Neural cell (in vitro differentiated cells): ENCODE results near the gene RSU1. TPM values are rescaled to one million over a fixed set of nuclear protein-coding genes. Genes with fewer than 3 reads are reported as not detected.

Experiments
- H2AFZ ChIP-seq: fragments of 200-600, 300-800 bp; sonication (generic), shearing (Covaris generic); 2 replicates; pipeline ENCODE4 v1.6.0; 2014; ENCODE audit warnings: low read depth, mild to moderate bottlenecking, antibody characterized with exemption, low read length, moderate library complexity
- H3F3A ChIP-seq: fragments of 200-600 bp; shearing (Covaris generic); 2 replicates; pipeline ENCODE4 v1.6.1; 2016; ENCODE audit warnings: mild to moderate bottlenecking, moderate library complexity, mixed read lengths, antibody characterized with exemption, low read length; ENCODE audit not compliant: insufficient read depth, poor library complexity, severe bottlenecking
- H3K27ac ChIP-seq: fragments of 200-600, 300-800 bp; sonication (generic), shearing (Covaris generic); 2 replicates; pipeline ENCODE4 v1.5.1; 2014; ENCODE audit warnings: mild to moderate bottlenecking, low read length, moderate library complexity
- H3K27me3 ChIP-seq: fragments of 300-800, 200-600 bp; sonication (generic), shearing (Covaris generic); 2 replicates; pipeline ENCODE4 v1.6.0; 2014; ENCODE audit warnings: mild to moderate bottlenecking, low read depth, low read length, moderate library complexity; ENCODE audit not compliant: insufficient read depth
- H3K36me3 ChIP-seq: fragments of 300-800, 200-600 bp; sonication (generic), shearing (Covaris generic); 2 replicates; pipeline ENCODE4 v1.5.1; 2014; ENCODE audit warnings: mild to moderate bottlenecking, antibody characterized with exemption, low read length, moderate library complexity; ENCODE audit not compliant: insufficient read depth
- H3K4me2 ChIP-seq: fragments of 300-800, 200-600 bp; sonication (generic), shearing (Covaris generic); 2 replicates; pipeline ENCODE4 v1.6.0; 2014; ENCODE audit warnings: mild to moderate bottlenecking, low read length
- H3K4me3 ChIP-seq: fragments of 300-800, 200-600 bp; sonication (generic), shearing (Covaris generic); 2 replicates; pipeline ENCODE4 v1.5.1; 2014; ENCODE audit warnings: mild to moderate bottlenecking, low read length, moderate library complexity
- H3K79me2 ChIP-seq: fragments of 200-600 bp; shearing (Covaris generic); replicated peaks from 2 replicates; pipeline ENCODE4 v1.6.0; 2014; ENCODE audit warnings: mild to moderate bottlenecking, low read length, moderate library complexity; ENCODE audit not compliant: insufficient read depth
- H3K9ac ChIP-seq: fragments of 300-800, 200-600 bp; sonication (generic), shearing (Covaris generic); 2 replicates; pipeline ENCODE4 v1.6.1; 2016; ENCODE audit warnings: mild to moderate bottlenecking, low read length, mixed read lengths
- H3K9me2 ChIP-seq: fragments of 200-600 bp; shearing (Covaris generic); 2 replicates; pipeline ENCODE4 v1.6.1; 2016; ENCODE audit warnings: mild to moderate bottlenecking, low read length, mixed read lengths; ENCODE audit not compliant: insufficient read depth
- H3K9me3 ChIP-seq: fragments of 200-600, 300-800 bp; sonication (generic), shearing (Covaris generic); 2 replicates; pipeline ENCODE4 v1.6.1; 2016; ENCODE audit warnings: mild to moderate bottlenecking, mixed run types, low read length, moderate library complexity, mixed read lengths
- H4K20me1 ChIP-seq: fragments of 200-600 bp; shearing (Covaris generic); 2 replicates; pipeline ENCODE4 v1.6.1; 2016; ENCODE audit warnings: mild to moderate bottlenecking, mixed run types; ENCODE audit not compliant: insufficient read depth
- CTCF ChIP-seq: fragments of 450-650 bp; IDR thresholded peaks from 2 replicates; pipeline ENCODE4 v1.5.1; 2014; ENCODE audit warnings: antibody characterized with exemption, mild to moderate bottlenecking, moderate library complexity; ENCODE audit not compliant: poor library complexity, severe bottlenecking
- EP300 ChIP-seq: fragments of 450-650 bp; conservative IDR thresholded peaks from 2 replicates; pipeline ENCODE4 v1.6.1; 2014; ENCODE audit warnings: antibody characterized with exemption, mild to moderate bottlenecking, moderate library complexity; ENCODE audit not compliant: poor library complexity, severe bottlenecking
- EZH2 ChIP-seq: fragments of 200-600, 300-800 bp; shearing (Covaris generic), sonication (generic); IDR thresholded peaks from 2 replicates; pipeline ENCODE4 v1.6.1; 2014; ENCODE audit warnings: antibody characterized with exemption, low read length, borderline replicate concordance, mild to moderate bottlenecking; ENCODE audit not compliant: insufficient read depth, poor library complexity, severe bottlenecking
- MXI1 ChIP-seq: fragments of 450-650 bp; conservative IDR thresholded peaks from 2 replicates; pipeline ENCODE4 v1.6.1; 2014; ENCODE audit warnings: antibody characterized with exemption, mild to moderate bottlenecking; ENCODE audit not compliant: poor library complexity, severe bottlenecking
- POLR2AphosphoS5 ChIP-seq: IDR thresholded peaks from 2 replicates; pipeline ENCODE4 v1.6.1; 2012
- RAD21 ChIP-seq: fragments of 450-650 bp; conservative IDR thresholded peaks from 2 replicates; pipeline ENCODE4 v1.6.1; 2014; ENCODE audit warnings: antibody characterized with exemption, mild to moderate bottlenecking, moderate library complexity
- REST ChIP-seq: IDR thresholded peaks from 2 replicates; pipeline ENCODE4 v1.6.1; 2012; ENCODE audit warnings: borderline replicate concordance
- SMC3 ChIP-seq: fragments of 450-650 bp; conservative IDR thresholded peaks from 2 replicates; pipeline ENCODE4 v1.6.1; 2014; ENCODE audit warnings: antibody characterized with exemption, mild to moderate bottlenecking, moderate library complexity; ENCODE audit not compliant: poor library complexity
- TAF1 ChIP-seq: IDR thresholded peaks from 2 replicates; pipeline ENCODE4 v1.6.1; 2012; ENCODE audit warnings: low read depth
- polyA plus RNA-seq: library from polyadenylated mRNA; depleted of rRNA; stranded (reverse); fragments of >200 nt; gene quantifications from 2 replicates; pipeline ENCODE4 v1.2.3, GENCODE V29; 2014

RSU1 gene
- polyA plus RNA-seq, 1 donor from 2014 or later, result 18.7 TPM

- no peaks in the 10 kb centered on the region for H4K20me1 ChIP-seq
- H3K9me2 ChIP-seq, result no peaks in the 10 kb centered on the region
- no peaks in the 10 kb centered on the region for H3K79me2 ChIP-seq
These were observed 17.6 kb downstream of the RSU1 start for GRCh38 chr10:16799621-16800020.

DNA sequence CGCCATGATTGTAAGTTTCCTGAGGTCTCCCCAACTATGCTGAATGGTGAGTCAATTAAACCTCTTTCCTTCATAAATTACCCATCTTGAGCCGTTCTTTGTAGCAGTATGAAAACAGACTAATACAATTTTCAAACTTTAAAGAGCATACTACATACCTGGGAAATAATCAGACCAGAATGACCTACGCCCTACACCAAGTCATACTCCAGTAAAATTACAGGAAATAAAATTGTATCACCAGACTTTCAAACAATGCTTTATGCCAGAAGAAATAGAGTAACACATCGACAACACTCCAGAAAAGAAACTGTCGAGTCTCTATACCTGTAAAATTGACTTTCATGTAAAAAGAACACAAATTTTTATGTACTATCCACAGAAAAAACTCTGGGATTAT lies 18.7 kb downstream of the RSU1 start:
- no peaks in the 10 kb centered on the region for H3K36me3 ChIP-seq
- H3K4me2 ChIP-seq, result no peak overlapping the region
- no peak overlapping the region for H3K4me3 ChIP-seq
- no peaks in the 10 kb centered on the region for H3K9me2 ChIP-seq
- no peak overlapping the region for H2AFZ ChIP-seq
- no peaks in the 10 kb centered on the region for H4K20me1 ChIP-seq
- H3K27me3 ChIP-seq, result no peaks in the 10 kb centered on the region
- no peak overlapping the region for H3K9ac ChIP-seq
- no peaks in the 10 kb centered on the region for H3F3A ChIP-seq
- TF ChIP-seq CTCF (no peak), RAD21 (no peak), REST (no peak), EP300 (no peak), SMC3 (no peak), MXI1 (no peak)
- H3K27ac ChIP-seq, result no peak overlapping the region
- no peaks in the 10 kb centered on the region for H3K79me2 ChIP-seq
- H3K9me3 ChIP-seq, result no peaks in the 10 kb centered on the region

More at GRCh38 chr10:16799621-16800020, 17.6 kb downstream of the RSU1 start:
- no peaks in the 10 kb centered on the region for H3K27me3 ChIP-seq
- H3K9ac ChIP-seq, result no peak overlapping the region
- no peaks in the 10 kb centered on the region for H3K9me3 ChIP-seq
- no peak overlapping the region for H3K4me3 ChIP-seq
- H3K36me3 ChIP-seq, result no peaks in the 10 kb centered on the region
- no peak overlapping the region for H2AFZ ChIP-seq
- no peaks in the 10 kb centered on the region for H3F3A ChIP-seq
- no peak overlapping the region for H3K27ac ChIP-seq
- H3K4me2 ChIP-seq, result no peak overlapping the region
- TF ChIP-seq POLR2AphosphoS5, result no peak
- TF ChIP-seq SMC3, result no peak
- no peak for TF ChIP-seq MXI1

GRCh38 chr10:16795410-16796073 lies 21.7 kb downstream of the RSU1 start:
- H3K27me3 ChIP-seq, result no peaks in the 10 kb centered on the region
- no peaks in the 10 kb centered on the region for H4K20me1 ChIP-seq
- no peak overlapping the region for H2AFZ ChIP-seq
- H3F3A ChIP-seq, result no peaks in the 10 kb centered on the region
- no peaks in the 10 kb centered on the region for H3K9me2 ChIP-seq
- no peak overlapping the region for H3K9ac ChIP-seq
- no peak overlapping the region for H3K4me2 ChIP-seq
- H3K4me3 ChIP-seq, result no peak overlapping the region
- H3K27ac ChIP-seq, result no peak overlapping the region
- no peaks in the 10 kb centered on the region for H3K36me3 ChIP-seq
- no peaks in the 10 kb centered on the region for H3K79me2 ChIP-seq
- TF ChIP-seq TAF1 (no peak), CTCF (no peak), POLR2AphosphoS5 (no peak), SMC3 (no peak), RAD21 (no peak), EP300 (no peak), REST (no peak), MXI1 (no peak), EZH2 (no peak)
- H3K9me3 ChIP-seq, result no peaks in the 10 kb centered on the region
